NCI-H446 (cell line): Measurements from ENCODE around the gene TRPV4.
"Not testable (repeated sequence)": the region's sequence is repeated elsewhere in the genome, so short reads cannot be mapped to it uniquely, and the experiment has no call there.

Experiments
- DNase-seq, 2 experiments: peaks; one replicate each; lab custom pipeline; 2025; lab: John Stamatoyannopoulos, UW

TRPV4 gene

DNA sequence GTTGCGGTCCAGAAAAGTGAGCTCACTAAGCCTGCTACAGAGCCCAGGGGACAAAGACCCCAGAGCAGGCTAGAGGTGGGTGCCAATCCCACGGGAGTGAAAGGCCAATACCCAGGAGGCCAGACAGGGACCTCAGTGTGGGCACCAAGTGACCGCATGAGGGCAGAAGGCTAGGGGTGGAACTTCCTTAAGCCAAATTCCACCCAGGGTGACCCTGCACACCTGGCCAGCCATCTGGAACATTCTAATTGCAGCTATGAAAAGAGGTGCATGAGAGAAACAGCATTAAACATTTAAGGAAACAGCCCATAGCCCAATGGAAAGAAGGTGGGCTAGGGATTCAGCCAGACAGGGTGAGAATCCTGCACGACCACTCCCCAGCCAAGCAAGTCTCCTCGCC is 27.8 kb upstream of the TRPV4 start:
- DNase-seq = no peak

GRCh38 chr12:109858764-109859163 is 25.6 kb upstream of the TRPV4 start:
- DNase-seq = no peak

- no peak for DNase-seq
These were observed 24.5 kb upstream of the TRPV4 start for GRCh38 chr12:109857715-109858114.

GRCh38 chr12:109855377-109855776 is 22.2 kb upstream of the TRPV4 start:
- DNase-seq = no peak

- not testable (repeated sequence) for DNase-seq
These were observed 17.3 kb upstream of the TRPV4 start for GRCh38 chr12:109850518-109850917.

- DNase-seq = no peak
These were observed 14.0 kb upstream of the TRPV4 start for GRCh38 chr12:109847142-109847735.

DNA sequence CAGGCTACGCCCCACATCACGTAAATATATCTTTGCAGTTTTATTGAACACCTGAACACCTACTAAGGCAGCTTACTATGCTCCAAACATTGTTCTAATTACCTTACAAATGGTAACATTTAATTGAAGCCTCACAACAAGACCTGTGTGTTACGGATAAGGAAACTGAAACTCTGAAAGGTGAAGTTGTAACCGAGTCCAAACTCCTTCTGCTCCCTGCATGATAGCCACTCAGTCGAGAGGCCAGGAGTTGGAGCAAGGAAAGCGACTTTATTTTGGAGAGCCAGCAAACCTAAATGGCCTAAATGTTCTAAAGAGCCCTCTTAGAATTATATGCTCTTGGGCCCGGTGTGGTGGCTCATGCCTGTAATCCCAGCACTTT is 12.6 kb upstream of the TRPV4 start:
- no peak for DNase-seq

- DNase-seq = peak; percentile 57 to 88
These were observed 12.0 kb upstream of the TRPV4 start for GRCh38 chr12:109844983-109845823.

GRCh38 chr12:109844091-109844490 is 10.9 kb upstream of the TRPV4 start:
- DNase-seq = no peak

DNA sequence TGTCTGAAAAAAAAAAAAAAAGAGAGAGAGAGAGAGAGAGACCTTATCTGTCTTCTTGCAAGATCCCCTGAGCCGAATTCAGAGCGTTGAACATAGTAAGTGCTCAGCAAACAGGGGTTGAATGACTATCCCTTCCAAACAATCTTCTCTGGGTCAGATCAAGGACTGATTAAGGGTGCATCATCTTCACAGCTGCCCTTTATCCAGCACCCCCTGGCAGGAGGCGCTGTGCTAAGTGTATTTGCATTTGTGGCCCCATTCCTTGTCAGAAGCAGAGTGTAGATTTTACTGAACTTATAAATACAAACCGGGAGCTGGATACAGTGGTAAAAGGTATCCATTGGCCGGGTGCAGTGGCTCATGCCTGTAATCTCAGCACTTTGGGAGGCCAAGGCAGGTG is 8.8 kb upstream of the TRPV4 start:
- no peak for DNase-seq

DNA sequence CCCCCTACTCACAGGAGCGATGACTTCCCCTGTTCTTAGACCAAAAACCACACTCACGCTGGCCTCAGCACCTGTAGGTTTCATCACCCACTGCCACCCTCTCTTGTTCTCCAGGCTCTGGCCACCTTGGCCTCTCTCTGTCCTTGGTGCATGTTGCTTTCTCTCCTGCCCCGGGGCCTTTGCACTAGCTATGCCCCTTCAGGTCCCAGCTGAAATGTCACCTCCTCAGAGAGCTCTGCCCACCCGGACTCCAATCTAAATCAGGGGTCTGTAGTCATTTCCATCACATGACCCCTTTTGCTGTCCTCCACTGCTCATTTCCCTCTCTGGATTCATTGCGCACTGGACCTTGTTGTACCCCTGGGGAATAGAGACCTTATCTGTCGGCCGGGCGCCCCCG is 8.2 kb upstream of the TRPV4 start:
- DNase-seq = no peak

DNA sequence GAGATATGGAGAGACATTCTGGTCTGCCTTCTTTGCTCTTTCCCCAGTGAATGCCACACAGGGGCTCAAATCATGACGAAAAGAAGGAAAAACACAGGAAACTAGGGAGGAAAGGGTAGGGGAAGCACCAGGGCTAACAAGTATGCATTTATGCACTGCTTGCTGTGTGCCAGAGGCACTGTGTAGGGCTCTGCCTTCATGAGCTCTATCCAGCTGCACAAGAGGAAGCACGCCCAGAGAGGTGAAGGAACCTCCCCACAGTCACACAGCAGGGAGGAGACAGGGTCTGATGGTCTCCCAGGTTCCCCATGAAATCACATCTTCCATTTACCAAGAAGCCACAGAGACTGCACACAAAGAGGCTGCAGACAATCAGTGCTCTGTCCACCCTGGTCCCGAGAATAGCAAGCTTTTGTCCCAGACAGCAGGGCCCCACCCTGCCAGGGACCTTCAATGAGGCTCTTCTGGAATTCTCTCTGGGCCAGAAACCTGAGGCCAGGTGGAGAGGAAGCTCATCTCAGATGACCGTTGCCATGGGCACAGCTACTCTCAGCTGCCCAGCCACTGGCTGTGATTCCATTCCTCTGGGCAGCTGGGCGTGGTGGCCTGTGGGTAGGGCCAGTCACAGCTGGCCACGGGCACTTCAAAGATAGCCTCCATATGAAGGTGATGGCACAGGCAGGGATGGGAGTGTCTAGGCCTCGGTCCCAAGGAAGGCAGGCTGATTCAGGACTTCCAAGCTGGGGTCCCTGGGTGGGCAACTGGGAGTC is 7.3 kb upstream of the TRPV4 start:
- no peak for DNase-seq

GRCh38 chr12:109839444-109839843 is 6.2 kb upstream of the TRPV4 start:
- no peak for DNase-seq

GRCh38 chr12:109836916-109837315 is 3.7 kb upstream of the TRPV4 start:
- DNase-seq = no peak

- no peak for DNase-seq
These were observed 2.6 kb upstream of the TRPV4 start for GRCh38 chr12:109835827-109836226.

- no peak for DNase-seq
These were observed 474 bp downstream of the TRPV4 start for GRCh38 chr12:109832541-109833306.

DNA sequence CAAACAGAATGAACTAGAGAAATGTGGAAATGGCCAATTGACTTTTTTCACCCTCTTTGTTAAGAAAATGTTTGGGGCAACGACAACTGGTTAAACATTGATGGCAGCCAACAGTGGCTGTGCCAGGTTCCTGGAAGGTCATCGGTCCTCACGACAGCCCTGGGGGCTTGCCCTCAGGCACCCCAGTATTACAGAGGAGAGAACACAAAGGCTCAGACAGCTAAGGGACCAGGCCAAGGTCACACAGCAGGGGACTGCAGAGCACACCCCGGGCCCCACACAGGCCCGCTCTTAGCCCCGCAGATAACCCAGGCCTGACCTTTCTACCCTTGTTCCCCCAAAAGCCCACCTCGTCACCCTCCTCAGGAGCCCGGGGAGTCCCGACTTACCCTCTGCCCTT is 1.3 kb downstream of the TRPV4 start:
- DNase-seq = no peak

- DNase-seq = no peak
These were observed 1.8 kb downstream of the TRPV4 start for GRCh38 chr12:109831365-109831764.

DNA sequence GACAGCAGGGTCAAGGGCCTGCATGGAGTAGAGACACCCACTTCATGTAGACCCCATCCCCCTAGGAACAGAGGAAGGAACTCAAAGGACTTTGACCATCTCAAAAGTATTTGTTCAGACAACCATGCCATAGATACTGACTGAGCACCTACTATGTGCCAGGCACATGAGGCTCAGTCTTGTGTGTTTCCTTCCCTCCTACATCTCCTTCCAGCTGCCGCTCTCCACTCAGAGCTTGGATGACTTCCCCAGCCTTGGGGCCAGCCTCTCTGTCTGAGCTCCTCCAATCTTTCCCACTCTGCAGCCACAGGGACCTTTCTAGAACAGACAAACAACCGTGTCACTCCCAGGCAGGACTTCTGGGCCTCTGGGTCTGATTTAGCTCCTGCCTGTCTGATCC is 2.5 kb downstream of the TRPV4 start:
- no peak for DNase-seq

DNA sequence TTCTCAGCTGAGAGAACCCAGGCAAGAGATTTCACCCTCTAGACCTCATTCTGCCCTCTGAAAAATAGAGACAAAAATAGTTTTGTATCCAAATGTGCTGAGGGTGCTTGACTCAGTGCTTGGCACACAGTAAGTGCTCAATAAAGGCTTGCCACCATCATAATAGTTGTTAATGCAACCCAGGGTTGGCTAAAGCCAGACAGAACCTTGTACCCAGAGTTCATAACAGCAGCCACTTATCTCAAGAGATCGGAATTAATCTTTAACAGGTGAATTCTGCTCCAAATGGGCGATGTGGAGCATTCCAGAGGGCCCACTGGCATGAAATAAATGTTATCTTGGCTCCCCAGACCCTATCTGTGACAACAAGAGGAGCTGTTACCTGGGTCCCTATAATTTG is 2.9 kb downstream of the TRPV4 start:
- DNase-seq = no peak

DNA sequence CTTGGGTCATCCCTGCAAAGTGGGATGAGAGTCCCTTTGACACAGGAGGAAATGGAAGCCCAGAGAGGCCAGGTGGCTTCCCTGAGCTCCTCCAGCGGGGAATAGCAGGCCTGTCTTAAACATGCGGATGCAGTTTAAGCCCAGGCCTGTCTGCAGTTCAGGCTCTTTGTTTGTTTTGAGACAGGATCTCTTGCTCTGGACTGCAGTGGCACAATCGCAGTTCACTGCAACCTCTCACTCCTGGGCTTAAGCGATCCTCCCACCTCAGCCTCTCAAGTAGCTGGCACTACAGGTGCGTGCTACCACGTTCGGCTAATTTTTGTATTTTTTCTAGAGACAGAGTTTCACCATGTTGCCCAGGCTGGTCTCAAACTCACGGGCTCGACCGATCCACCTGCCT is 3.5 kb downstream of the TRPV4 start:
- DNase-seq = no peak
